GM12891 (cell line): ENCODE data around the gene EYS.

Experiments used
- DNase-seq: peaks from one replicate; pipeline ENCODE4 v3.0.0; 2011; ENCODE audit warnings: low spot score; ENCODE audit not compliant: insufficient read length
- FAIRE-seq: peaks from 2 replicates; lab custom pipeline; 2011; peaks lifted over from hg19 to GRCh38; lab: Jason Lieb, UNC
- PAX5 ChIP-seq: IDR thresholded peaks from 2 replicates; pipeline ENCODE4 v1.6.1; 2011; ENCODE audit warnings: low read length, moderate library complexity, mild to moderate bottlenecking; ENCODE audit not compliant: insufficient read depth, severe bottlenecking
- POLR2A ChIP-seq: IDR thresholded peaks from 2 replicates; pipeline ENCODE4 v1.6.1; 2011; ENCODE audit warnings: low read depth, low read length, control low read depth
- POLR2AphosphoS5 ChIP-seq: IDR thresholded peaks from 2 replicates; pipeline ENCODE4 v1.6.1; 2011; ENCODE audit warnings: low read depth, low read length, control low read depth
- POU2F2 ChIP-seq: IDR thresholded peaks from 2 replicates; pipeline ENCODE4 v1.6.1; 2011; ENCODE audit warnings: low read depth, mild to moderate bottlenecking, control low read depth, low read length, moderate library complexity
- SPI1 ChIP-seq: IDR thresholded peaks from 2 replicates; pipeline ENCODE4 v1.6.1; 2011; ENCODE audit warnings: low read depth, low read length, control low read depth
- TAF1 ChIP-seq: IDR thresholded peaks from 2 replicates; pipeline ENCODE4 v1.6.1; 2011; ENCODE audit warnings: low read depth, low read length, control low read depth

Gene EYS

DNA sequence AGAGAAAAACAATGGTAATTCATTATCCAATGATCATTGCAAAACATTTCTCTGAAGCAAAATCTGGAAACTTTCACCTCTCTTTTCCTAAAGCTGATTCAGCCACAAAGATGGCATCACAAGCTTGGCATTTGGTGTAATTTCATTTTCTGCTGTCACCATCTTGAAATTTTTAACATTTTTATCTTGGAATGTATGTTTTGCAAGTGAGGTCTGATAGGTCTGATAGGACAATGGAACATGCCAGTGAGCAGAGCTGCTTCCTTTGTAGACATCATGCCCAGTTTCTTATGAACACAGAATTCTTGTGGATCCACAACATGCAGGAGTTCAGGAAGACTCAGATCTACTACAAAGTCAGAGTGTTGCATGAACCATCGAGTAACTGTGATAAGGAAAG, 969.6 kb downstream of the EYS start:
- no peak for FAIRE-seq

DNA sequence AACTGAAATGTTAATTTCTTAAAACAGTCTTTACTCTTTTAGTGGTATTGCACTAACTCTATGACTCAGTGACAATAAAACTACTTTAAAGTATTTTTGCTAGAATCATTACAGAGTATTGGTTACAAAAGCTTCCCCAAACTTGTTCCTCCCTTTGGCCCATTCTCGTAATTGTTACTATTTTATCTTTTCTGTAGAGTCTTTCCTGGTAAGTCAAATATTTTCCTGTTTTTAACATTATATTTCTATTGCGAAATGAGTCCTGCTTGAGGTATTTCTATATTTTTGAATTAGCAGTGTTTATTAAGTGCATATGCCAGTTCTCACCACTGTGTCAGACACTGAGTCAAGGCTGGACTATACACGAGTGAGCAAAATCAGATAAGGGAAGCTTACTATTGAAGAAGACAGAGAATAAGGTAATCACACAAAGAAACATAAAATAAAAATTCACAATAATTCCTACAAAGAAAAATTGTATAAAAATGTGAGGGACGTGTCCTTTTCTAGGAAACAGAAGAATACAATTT, 970.5 kb downstream of the EYS start:
- DNase-seq (no peak), FAIRE-seq (no peak)
- no peak for TF ChIP-seq POLR2A
- no peak for TF ChIP-seq POU2F2

More for the DNA sequence above, 969.6 kb downstream of the EYS start:
- DNase-seq, result no peak
- no peak for TF ChIP-seq POLR2A
- no peak for TF ChIP-seq SPI1
- no peak for TF ChIP-seq POLR2AphosphoS5
- TF ChIP-seq PAX5, result no peak
- TF ChIP-seq POU2F2, result no peak
- no peak for TF ChIP-seq TAF1

DNA sequence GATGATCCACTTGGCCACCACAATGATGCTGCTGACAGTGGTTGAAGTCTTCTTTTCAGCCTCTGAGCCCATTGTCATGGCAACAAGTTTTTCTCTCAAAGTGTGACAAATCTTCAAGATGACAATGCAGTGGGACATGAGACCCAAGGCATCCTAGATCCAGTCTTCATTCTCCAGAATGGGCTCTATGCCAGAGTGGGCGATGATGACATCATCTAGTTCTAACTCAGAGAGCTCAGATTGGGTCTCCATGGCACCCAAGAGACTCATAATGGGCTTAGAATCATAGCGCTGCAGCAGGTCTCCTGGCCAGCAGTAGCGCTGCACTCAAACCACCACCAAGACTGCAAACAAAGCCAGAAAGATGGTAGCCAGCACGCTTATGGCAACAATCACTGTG, 973.6 kb downstream of the EYS start:
- TF ChIP-seq PAX5 (no peak), POLR2AphosphoS5 (no peak), SPI1 (no peak), TAF1 (no peak), POLR2A (no peak), POU2F2 (no peak)
- FAIRE-seq, result no peak
- DNase-seq, result no peak

DNA sequence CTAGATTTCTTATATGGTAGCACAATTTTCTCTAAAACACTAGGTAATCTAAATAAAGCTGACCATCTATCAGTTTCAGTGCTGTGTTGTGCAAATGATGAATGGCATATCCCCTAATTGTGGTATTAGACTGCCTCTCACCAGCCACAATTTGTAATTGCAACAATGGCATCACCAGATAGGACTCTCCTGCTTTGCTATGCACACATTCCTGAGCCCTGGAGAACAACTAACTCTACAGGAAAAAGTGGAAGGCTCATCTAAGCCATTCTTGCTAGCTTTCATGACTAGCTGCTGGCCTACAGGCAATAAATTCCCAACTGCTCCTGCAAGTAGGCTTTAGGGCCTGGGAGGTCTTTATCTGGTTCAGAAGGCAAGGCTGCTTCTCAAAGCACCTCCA, 974.1 kb downstream of the EYS start:
- DNase-seq (no peak), FAIRE-seq (no peak)
- no peak for TF ChIP-seq SPI1
- TF ChIP-seq PAX5, result no peak
- TF ChIP-seq POLR2A, result no peak
- TF ChIP-seq POLR2AphosphoS5, result no peak
- no peak for TF ChIP-seq TAF1
- TF ChIP-seq POU2F2, result no peak

DNA sequence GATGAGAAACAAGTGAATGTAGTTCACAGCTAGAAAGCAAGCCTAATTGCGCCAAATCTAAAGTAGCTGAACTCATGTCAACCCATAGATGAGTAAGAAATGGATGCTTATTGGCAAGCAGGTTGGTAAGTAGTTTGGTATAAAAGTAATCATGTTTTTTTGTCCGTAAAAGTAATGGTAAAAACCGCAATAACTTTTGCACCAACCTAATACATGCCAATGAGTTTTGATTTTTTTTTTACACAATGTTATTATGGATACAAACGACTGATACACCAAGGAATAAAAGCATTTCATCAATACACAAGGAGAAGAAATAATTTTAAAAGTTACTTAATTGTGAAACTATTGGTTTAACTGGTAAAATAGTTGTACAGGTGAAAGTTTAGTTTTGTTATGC, 977.5 kb downstream of the EYS start:
- TF ChIP-seq SPI1 (no peak), POU2F2 (no peak), TAF1 (no peak)
- no peak for FAIRE-seq

DNA sequence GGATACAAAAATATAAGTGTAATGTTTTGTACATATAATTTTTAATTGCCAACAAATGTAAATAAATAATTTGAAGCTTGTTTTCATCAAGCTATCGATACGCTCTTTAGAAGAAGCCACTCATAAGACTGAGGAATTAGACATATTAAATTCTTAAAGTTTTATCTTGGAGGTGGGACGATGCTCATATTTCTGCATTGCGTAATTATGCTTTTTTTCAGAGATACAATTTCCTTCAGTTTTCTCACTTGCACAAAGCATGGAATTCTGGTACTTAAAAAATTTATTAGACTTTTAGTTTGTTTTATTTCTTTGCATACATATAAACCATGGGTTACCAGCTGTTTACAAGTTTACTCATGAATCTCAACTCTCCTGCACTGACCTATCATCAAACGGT, 980.0 kb downstream of the EYS start:
- TF ChIP-seq POLR2A (no peak), POU2F2 (no peak), POLR2AphosphoS5 (no peak), SPI1 (no peak), TAF1 (no peak), PAX5 (no peak)
- FAIRE-seq (no peak), DNase-seq (no peak)

More for the DNA sequence above, 977.5 kb downstream of the EYS start:
- no peak for DNase-seq

DNA sequence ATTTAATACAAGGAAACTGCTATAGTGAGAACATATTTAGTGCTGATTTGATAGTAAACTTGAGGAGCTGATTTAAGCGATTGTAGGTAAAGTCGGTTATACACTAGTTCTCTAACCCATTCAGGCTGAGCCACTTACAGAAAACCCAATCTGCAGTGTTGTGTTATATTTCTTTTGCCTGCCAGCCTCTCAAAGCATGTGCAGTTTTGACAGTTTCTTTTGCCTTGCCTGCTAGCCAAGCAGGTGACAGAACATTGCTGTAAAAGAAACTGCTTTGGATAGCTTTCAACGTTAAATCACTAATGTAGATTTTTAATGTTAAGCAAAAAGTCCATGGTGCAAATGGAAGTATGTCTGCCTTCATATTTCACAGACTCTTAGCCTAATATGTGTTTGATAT, 982.9 kb downstream of the EYS start:
- no peak for FAIRE-seq
- TF ChIP-seq POLR2A, result no peak
- DNase-seq, result no peak

DNA sequence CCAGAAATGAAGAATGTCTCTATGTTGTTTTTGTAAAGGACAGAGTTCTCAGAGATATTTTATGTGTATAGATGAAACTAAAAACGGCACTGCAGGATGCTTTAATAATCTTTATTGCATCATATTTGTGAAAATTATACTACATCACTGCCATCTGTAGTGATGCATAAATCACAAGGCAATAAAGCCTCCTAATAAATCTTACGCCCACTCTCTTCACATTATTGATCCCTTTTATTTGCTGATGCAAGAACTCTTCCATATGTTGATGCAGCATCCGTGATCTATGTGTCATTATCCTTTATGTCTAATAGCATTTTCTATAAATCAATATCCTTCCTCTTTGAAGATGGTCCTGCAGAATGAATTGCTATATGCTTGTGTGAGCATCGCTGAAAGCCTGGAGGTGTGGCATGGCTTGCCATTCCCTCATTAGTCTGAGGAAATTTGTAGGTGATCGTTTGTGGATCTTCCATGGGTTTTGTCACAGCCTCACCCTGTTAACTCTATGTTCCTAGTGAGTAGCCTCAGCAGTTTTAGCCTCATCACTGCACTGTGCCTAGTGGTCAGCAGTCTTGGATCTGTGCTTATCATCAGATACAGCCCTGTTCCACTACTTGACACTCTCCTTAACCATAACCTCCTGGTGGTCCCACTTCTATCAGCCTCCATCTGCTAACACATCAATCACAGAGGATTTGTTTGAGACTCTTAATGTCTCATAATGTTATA, 983.5 kb downstream of the EYS start:
- FAIRE-seq, result no peak
- DNase-seq, result no peak
- TF ChIP-seq TAF1, result no peak
- no peak for TF ChIP-seq POLR2A
- TF ChIP-seq PAX5, result no peak
- no peak for TF ChIP-seq POU2F2
- no peak for TF ChIP-seq POLR2AphosphoS5
- TF ChIP-seq SPI1, result no peak

DNA sequence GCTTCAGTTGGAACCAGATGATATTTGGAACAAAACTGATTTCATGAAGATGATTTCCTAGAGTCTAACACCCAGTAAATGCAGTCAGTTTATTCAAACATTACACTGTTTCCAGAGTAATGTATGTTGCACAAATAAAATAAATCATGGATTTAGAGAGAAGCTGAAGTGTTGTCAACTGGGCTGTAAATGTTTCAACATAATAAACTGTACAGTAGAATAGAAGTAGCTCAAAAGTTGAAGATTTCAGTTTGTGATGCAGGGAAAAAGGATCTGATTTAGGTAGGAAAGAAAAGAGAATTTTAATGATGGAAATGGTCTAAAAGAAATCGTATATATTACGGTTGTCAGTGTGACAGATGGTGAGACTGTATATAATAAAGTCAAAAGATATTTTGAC, 985.2 kb downstream of the EYS start:
- FAIRE-seq (no peak), DNase-seq (no peak)
- no peak for TF ChIP-seq POLR2AphosphoS5
- TF ChIP-seq POLR2A, result no peak
- TF ChIP-seq SPI1, result no peak
- no peak for TF ChIP-seq TAF1
- no peak for TF ChIP-seq POU2F2
- TF ChIP-seq PAX5, result no peak

DNA sequence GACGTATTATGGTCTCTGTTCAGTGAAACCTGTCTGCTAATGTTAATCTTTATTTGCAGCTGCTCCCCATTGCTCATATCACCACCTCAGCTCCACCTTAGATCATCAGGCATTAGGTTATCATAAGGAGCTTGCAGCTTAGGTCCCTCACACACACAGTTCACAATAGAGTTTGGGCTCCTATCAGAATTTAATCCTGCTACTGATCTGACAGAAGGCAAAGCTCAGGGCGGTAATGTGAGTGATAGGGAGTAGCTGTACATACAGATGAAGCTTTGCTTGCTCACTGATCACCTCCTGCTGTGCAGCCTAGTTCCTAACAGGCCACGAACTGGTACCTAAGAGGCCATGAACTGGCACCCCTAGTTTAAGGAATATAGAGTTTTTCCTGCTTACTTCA, 989.7 kb downstream of the EYS start:
- no peak for FAIRE-seq

More for the DNA sequence above, 989.7 kb downstream of the EYS start:
- DNase-seq, result no peak
- no peak for TF ChIP-seq SPI1
- TF ChIP-seq POLR2AphosphoS5, result no peak
- TF ChIP-seq PAX5, result no peak
- no peak for TF ChIP-seq TAF1
- TF ChIP-seq POLR2A, result no peak
- TF ChIP-seq POU2F2, result no peak
